UCSD-AML1 (cell line): ENCODE results near the gene DCDC2C.
"Not testable (repeated sequence)": the region's sequence is repeated elsewhere in the genome, so short reads cannot be mapped to it uniquely, and the experiment has no call there.

ENCODE experiments used
- DNase-seq: peaks from one replicate; lab custom pipeline; 2025; ENCODE audit not compliant: unreplicated experiment; lab: John Stamatoyannopoulos, UW

Gene DCDC2C

GRCh38 chr2:3703236-3703756 is at the start of gene DCDC2C:
Gene DCDC2C (plus strand): TSS chr2:3703575. CDS start chr2:3703752, 177 bp downstream.
- DNase-seq = no peak

DNA sequence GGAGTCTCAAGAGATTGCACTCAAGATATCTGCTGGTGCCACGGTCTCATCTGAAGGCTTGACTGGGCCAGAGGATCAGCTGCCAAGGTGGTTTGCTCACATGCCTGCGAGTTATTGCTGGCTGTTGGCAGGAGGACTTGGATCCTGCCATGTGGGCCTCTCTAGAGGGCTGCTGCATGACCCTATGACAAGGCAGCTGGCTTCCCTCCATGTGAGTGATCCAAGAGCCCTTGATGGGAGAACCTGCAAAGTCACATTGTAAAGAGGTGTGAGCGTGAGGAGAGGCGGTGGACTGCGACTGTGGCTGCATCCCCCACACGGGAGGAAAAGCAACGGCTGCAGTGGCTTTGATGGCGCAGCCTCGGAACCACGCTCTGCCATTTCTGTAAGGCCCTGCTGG is 49.4 kb upstream of the DCDC2C start:
- no peak for DNase-seq

DNA sequence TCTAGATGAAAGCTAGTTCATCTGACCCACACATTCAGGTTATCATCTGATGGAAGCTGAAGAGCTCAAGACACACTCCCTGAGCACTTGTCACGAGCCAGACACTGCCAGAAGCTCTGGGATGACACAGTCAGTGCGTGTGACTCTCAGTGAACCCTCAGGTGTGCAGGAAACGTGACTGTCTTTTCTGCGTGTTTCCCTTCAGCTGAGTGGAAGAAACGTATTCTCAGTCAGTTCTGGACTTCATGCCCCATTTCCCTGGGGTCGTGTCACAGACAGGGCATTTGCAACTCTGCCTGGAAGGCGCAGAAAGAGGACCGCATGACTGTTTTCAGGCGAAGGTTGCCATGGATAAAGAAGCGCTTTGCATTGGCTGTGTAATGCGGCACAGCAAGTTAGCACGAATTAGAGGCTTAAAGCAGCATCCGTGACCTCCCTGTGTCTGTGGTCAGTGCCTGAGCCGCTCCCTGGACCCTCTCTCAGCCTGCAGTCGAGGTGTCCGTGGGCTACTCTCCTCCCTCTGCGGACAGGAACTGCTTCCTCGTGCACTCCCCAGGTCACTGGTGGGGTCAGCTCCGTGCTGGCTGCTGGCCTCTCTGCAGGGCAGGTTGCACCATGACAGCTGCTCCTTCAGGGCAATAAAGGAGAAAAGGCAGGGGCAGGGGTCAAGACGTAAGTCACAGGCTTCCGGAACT is 48.7 kb upstream of the DCDC2C start:
- DNase-seq = no peak

DNA sequence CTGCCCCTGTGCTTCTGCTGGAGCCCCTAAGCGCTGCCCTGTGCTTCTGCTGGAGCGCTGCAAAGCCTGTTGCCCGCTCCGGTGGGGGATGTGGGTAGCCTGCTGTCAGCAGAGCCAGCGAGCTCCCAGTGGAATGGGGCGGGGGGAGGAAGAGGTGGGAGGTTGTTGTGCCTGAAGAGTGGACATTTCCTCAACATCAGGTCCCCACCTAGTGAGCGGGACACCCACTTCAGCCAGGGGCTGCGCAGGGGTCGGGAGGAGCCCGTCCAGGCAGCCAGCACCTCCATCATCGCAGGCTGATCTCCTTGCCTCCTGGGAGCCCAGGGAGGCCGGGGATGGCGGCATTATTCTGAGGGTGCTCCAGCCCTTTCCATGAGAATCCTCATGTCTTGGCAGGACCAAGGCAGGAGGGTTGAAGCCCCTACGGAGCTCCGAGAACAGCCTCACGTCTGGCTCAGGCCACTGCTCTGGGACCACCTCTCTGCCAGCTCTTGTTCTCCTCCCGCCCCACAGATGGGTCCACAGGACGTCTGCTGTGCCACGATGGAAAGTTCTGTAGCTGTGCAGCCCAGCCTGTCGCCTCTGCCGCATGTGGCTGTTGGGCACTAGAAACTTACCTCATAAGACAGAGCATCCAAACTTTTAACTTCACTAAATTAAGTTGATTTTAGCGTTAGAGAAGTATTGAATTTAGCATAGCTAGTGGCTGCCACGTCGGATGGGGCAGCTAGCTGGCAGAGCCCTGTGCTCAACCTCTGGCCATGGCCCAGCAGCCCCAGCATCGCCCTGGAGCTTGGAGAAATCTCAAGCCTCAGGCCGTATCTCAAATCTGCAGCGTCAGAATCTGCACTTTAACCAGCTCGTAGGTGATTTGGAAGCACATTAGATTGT is 47.3 kb upstream of the DCDC2C start:
- no peak for DNase-seq

GRCh38 chr2:3656762-3657721 is 46.3 kb upstream of the DCDC2C start:
- peak; percentile 23 for DNase-seq

GRCh38 chr2:3657881-3658280 is 45.5 kb upstream of the DCDC2C start, which contains the start of gene ALLC:
Gene ALLC (plus strand): TSS chr2:3658200. CDS start chr2:3671158, 12,958 bp downstream.
- no peak for DNase-seq

GRCh38 chr2:3659447-3660432 is 43.6 kb upstream of the DCDC2C start:
- peak; percentile 46 for DNase-seq

DNA sequence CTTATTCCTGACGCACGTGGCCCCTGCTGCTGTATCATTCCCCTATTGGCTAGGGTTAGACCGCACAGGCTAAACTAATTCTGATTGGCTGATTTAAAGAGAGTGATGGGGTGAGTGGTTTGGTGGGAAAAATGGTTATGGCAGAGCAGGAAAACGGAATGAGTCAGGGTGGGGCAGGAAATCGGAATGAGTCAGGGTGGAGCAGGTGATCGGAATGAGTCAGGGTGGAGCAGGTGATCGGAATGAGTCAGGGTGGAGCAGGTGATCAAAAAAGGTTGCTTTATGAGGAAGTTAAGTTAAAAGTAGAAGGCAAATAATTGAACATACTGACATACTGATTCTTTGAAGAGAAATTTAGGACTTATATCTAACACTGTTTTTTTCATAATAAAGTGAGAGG is 42.7 kb upstream of the DCDC2C start:
- DNase-seq = not testable (repeated sequence)

GRCh38 chr2:3661149-3661660 is 42.2 kb upstream of the DCDC2C start:
- no peak for DNase-seq

- DNase-seq = peak; percentile 49
Measured at GRCh38 chr2:3662239-3662638, 41.1 kb upstream of the DCDC2C start.

- DNase-seq = no peak
Measured at GRCh38 chr2:3664118-3664517, 39.3 kb upstream of the DCDC2C start.

- no peak for DNase-seq
Measured at GRCh38 chr2:3664925-3665324, 38.5 kb upstream of the DCDC2C start.

- no peak for DNase-seq
Measured at GRCh38 chr2:3665886-3666612, 37.3 kb upstream of the DCDC2C start.

DNA sequence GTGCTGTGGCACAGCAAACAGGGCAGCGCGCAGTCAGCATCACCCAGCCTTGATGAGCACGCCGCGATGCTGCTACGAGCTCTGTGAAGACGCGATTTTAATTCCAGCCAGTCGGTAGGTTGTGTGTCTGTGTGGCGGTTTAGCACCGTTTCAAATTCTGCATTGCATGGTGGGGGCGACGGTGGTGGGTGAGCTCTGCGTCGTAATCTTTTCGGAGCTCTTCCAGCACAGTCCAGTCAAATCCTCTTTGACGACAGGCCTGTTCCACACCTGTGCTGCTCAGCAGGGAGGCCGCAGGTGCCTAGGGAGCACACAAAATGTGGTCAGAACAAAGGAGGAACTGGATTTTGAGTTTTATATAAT is 36.8 kb upstream of the DCDC2C start:
- DNase-seq = no peak

DNA sequence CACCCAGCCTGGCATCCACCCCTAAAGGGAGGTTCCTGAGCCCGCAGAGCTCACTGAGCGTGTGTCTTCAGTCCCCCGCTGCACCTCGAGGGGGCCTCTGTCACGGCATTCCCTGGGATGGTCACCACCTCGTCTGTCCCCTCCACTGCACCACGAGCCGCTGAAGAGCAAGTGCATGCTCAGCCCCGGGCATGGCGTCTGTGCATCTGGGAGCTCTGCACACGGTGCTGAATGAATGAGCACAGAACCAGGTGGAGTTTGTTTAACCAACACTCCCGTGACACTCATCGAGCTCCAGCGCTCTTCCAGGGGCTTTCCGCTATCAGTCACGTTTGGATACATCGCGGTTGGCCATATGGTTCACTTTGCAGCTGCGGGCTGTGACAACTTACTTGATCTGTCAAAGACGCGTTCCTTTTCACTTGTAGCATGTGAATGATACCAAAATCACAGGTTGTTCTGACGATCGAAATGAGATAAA is 36.2 kb upstream of the DCDC2C start:
- no peak for DNase-seq

- no peak for DNase-seq
Measured at GRCh38 chr2:3669656-3670055, 33.7 kb upstream of the DCDC2C start.

- DNase-seq = no peak
Measured at GRCh38 chr2:3670376-3670775, 33.0 kb upstream of the DCDC2C start.

DNA sequence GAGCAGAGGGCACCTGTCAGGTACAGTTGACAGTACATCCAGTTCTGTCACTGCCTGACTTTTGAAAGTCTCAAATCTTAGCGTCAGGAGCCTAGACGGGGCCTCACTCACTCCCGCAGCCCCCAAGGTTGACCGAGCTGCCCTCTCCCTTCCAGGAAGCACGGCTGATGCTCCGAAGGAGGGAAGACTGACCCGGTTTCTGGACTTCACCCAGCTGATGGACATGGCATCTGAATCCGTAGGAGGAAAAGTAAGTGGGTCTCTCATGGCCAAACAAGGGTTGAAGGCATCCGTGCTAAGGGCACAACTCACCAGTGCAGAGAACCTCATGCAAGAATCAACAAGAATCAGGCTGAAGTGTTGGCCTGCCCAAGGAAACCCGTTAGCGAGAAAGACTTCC is 32.4 kb upstream of the DCDC2C start:
- no peak for DNase-seq
